SK-N-MC (cell line): Measurements from ENCODE around the gene ATF7IP2.

Experiments used
- FOXP2 ChIP-seq: optimal IDR thresholded peaks from 2 replicates; pipeline ENCODE3; 2011; ENCODE audit warnings: mild to moderate bottlenecking, moderate library complexity; ENCODE audit not compliant: insufficient read depth; ENCODE audit errors: extremely low read length, control extremely low read depth
- POLR2AphosphoS5 ChIP-seq: IDR thresholded peaks from 2 replicates; pipeline ENCODE4 v1.6.1; 2012; ENCODE audit warnings: mild to moderate bottlenecking, low read depth, low read length, borderline replicate concordance

GRCh38 chr16:10485698-10486382 lies 100.0 kb downstream of the ATF7IP2 start:
- TF ChIP-seq POLR2AphosphoS5, result no peak
- TF ChIP-seq FOXP2, result no peak
